Trophoblast cell (in vitro differentiated cells and primary cell): ENCODE measurements around the gene PCGF2.

ENCODE experiments used
- DNase-seq, 2 donors: peaks; one replicate each; pipeline ENCODE4 v3.0.0-alpha.2; 2016
- H2AFZ ChIP-seq: 2 replicates; pipeline ENCODE4 v1.6.1; 2013; ENCODE audit warnings: low read length, moderate library complexity, mild to moderate bottlenecking; ENCODE audit not compliant: insufficient read depth, poor library complexity
- H2AK5ac ChIP-seq: 2 replicates; pipeline ENCODE4 v1.6.1; 2013; ENCODE audit warnings: mild to moderate bottlenecking, low read length
- H2BK120ac ChIP-seq: 2 replicates; pipeline ENCODE4 v1.6.1; 2013; ENCODE audit warnings: low read length, mild to moderate bottlenecking, moderate library complexity; ENCODE audit not compliant: insufficient read depth, poor library complexity
- H2BK12ac ChIP-seq: 2 replicates; pipeline ENCODE4 v1.6.1; 2013; ENCODE audit warnings: mild to moderate bottlenecking, low read length, moderate library complexity
- H2BK5ac ChIP-seq: 2 replicates; pipeline ENCODE4 v1.6.1; 2013; ENCODE audit warnings: low read length, low read depth, moderate library complexity, mild to moderate bottlenecking; ENCODE audit not compliant: poor library complexity
- H3K14ac ChIP-seq: 2 replicates; pipeline ENCODE4 v1.6.1; 2013; ENCODE audit warnings: mild to moderate bottlenecking, low read length
- H3K18ac ChIP-seq: 2 replicates; pipeline ENCODE4 v1.6.1; 2013; ENCODE audit warnings: mild to moderate bottlenecking, low read length
- H3K23ac ChIP-seq: 2 replicates; pipeline ENCODE4 v1.6.1; 2013; ENCODE audit warnings: low read length
- H3K27ac ChIP-seq: 2 replicates; pipeline ENCODE4 v1.5.1; 2013; ENCODE audit warnings: low read depth, mild to moderate bottlenecking, inconsistent platforms, low read length, moderate library complexity
- H3K27me3 ChIP-seq: 2 replicates; pipeline ENCODE4 v1.6.1; 2013; ENCODE audit warnings: inconsistent platforms, mild to moderate bottlenecking, low read length, moderate library complexity; ENCODE audit not compliant: insufficient read depth
- H3K36me3 ChIP-seq, 2 experiments: 1 replicate in 1 of 2; 2 replicates in 1 of 2; pipeline ENCODE4 v1.6.1; 2013; ENCODE audit warnings: low read length in 2 of 2, mild to moderate bottlenecking in 2 of 2, moderate library complexity in 1 of 2; ENCODE audit not compliant: insufficient read depth in 2 of 2, control insufficient read depth in 1 of 2
- H3K4ac ChIP-seq: 2 replicates; pipeline ENCODE4 v1.6.1; 2013; ENCODE audit warnings: low read depth, mild to moderate bottlenecking, low read length, moderate library complexity
- H3K4me1 ChIP-seq, 2 experiments: 1 replicate in 1 of 2; 2 replicates in 1 of 2; pipeline ENCODE4 v1.6.1; 2013; ENCODE audit warnings: low read length in 2 of 2, mild to moderate bottlenecking in 2 of 2, moderate library complexity in 1 of 2; ENCODE audit not compliant: insufficient read depth in 2 of 2, control insufficient read depth in 1 of 2
- H3K4me2 ChIP-seq: 2 replicates; pipeline ENCODE4 v1.6.1; 2013; ENCODE audit warnings: inconsistent platforms, mild to moderate bottlenecking, low read length, moderate library complexity
- H3K4me3 ChIP-seq: 2 replicates; pipeline ENCODE4 v1.5.1; 2013; ENCODE audit warnings: mild to moderate bottlenecking, low read depth, low read length, inconsistent platforms
- H3K79me1 ChIP-seq: one replicate; pipeline ENCODE4 v1.6.1; 2013; ENCODE audit warnings: low read length
- H3K79me2 ChIP-seq: 2 replicates; pipeline ENCODE4 v1.6.1; 2013; ENCODE audit warnings: low read length, mild to moderate bottlenecking; ENCODE audit not compliant: control insufficient read depth, insufficient read depth, poor library complexity
- H3K9ac ChIP-seq: 2 replicates; pipeline ENCODE4 v1.6.1; 2013; ENCODE audit warnings: mild to moderate bottlenecking, low read length
- H3K9me3 ChIP-seq: 2 replicates; pipeline ENCODE4 v1.6.1; 2013; ENCODE audit warnings: low read depth, mild to moderate bottlenecking, control low read depth, inconsistent platforms, low read length; ENCODE audit not compliant: insufficient read depth
- H4K12ac ChIP-seq: 2 replicates; pipeline ENCODE4 v1.6.1; 2013; ENCODE audit warnings: low read depth, mild to moderate bottlenecking, low read length, moderate library complexity
- H4K8ac ChIP-seq: 2 replicates; pipeline ENCODE4 v1.6.1; 2013; ENCODE audit warnings: low read depth, mild to moderate bottlenecking, low read length, moderate library complexity
- H4K91ac ChIP-seq: one replicate; pipeline ENCODE4 v1.6.1; 2013; ENCODE audit warnings: low read depth, mild to moderate bottlenecking, low read length, moderate library complexity
- WGBS: extraction: QIAGEN DNeasy Blood & Tissue Kit; methylation state at CpG from one replicate; pipeline ENCODE4 v1.1.7; 2013; ENCODE audit warnings: missing lambda C conversion rate; ENCODE audit not compliant: insufficient read length, insufficient coverage; ENCODE audit errors: extremely low coverage; 5-methylcytosine and 5-hydroxymethylcytosine counted together

The PCGF2 gene

GRCh38 chr17:38777641-38778250 is 29.6 kb upstream of the PCGF2 start:
- no peak overlapping the region for H2BK120ac ChIP-seq
- no CpG with 5 or more reads among the region's 7 CpGs for WGBS
- H3K4me1 ChIP-seq = no peaks in the 10 kb centered on the region
- H2AFZ ChIP-seq = no peak overlapping the region
- no peak overlapping the region for H3K4me2 ChIP-seq
- H3K18ac ChIP-seq = no peak overlapping the region
- H3K4me3 ChIP-seq = no peak overlapping the region
- H3K9ac ChIP-seq = no peak overlapping the region
- peaks cover 67 to 79% of the 10 kb centered on the region in 2 experiments for H3K36me3 ChIP-seq
- no peak overlapping the region for H2BK12ac ChIP-seq
- H3K27ac ChIP-seq = no peak overlapping the region
- no peaks in the 10 kb centered on the region for H3K79me1 ChIP-seq
- H3K79me2 ChIP-seq = no peaks in the 10 kb centered on the region
- no peak for DNase-seq
- no peak overlapping the region for H3K23ac ChIP-seq
- no peak overlapping the region for H3K14ac ChIP-seq
- no peak overlapping the region for H4K91ac ChIP-seq
- H3K27me3 ChIP-seq = no peaks in the 10 kb centered on the region
- H2AK5ac ChIP-seq = no peak overlapping the region
- no peak overlapping the region for H4K12ac ChIP-seq
- H4K8ac ChIP-seq = no peak overlapping the region
- no peak overlapping the region for H2BK5ac ChIP-seq
- H3K4ac ChIP-seq = no peak overlapping the region
- H3K9me3 ChIP-seq = no peaks in the 10 kb centered on the region

DNA sequence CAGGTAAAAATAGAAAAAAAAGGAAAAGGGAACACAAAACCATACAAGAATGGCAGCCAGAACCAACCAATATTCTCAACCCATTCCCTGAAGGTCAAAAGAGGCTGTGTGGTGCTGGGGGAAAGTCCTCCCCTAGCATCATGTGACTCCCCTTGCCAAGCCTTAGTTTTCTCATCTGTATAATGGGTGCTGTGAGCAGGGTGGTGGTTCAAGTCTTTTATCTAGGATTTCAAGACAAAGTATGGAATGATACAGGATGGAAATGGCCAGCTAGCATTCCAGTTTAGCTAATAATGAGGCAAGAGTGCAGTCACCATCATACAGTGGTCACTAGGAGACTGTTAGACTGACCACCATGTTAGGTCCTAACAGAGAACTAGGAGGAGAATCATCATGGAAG is 25.1 kb upstream of the PCGF2 start:
- H3K27ac ChIP-seq = no peak overlapping the region
- DNase-seq = no peak
- no peak overlapping the region for H4K12ac ChIP-seq
- no peak overlapping the region for H2BK120ac ChIP-seq
- H3K36me3 ChIP-seq = peaks cover 55 to 65% of the 10 kb centered on the region in 2 experiments
- H3K4me2 ChIP-seq = no peak overlapping the region
- no peak overlapping the region for H3K18ac ChIP-seq
- no peak overlapping the region for H3K14ac ChIP-seq
- peaks cover 4% of the 10 kb centered on the region for H3K9me3 ChIP-seq
- H4K8ac ChIP-seq = no peak overlapping the region
- H3K79me1 ChIP-seq = no peaks in the 10 kb centered on the region
- H2BK12ac ChIP-seq = no peak overlapping the region
- H3K79me2 ChIP-seq = no peaks in the 10 kb centered on the region
- H4K91ac ChIP-seq = no peak overlapping the region
- no peak overlapping the region for H3K9ac ChIP-seq
- H3K4me3 ChIP-seq = no peak overlapping the region
- no peaks in the 10 kb centered on the region for H3K4me1 ChIP-seq
- no peak overlapping the region for H2BK5ac ChIP-seq
- no peak overlapping the region for H2AFZ ChIP-seq
- no peak overlapping the region for H3K4ac ChIP-seq
- no peaks in the 10 kb centered on the region for H3K27me3 ChIP-seq
- H2AK5ac ChIP-seq = no peak overlapping the region
- H3K23ac ChIP-seq = no peak overlapping the region

- Histone ChIP-seq H2BK12ac (no peak overlapping the region), H3K79me1 (no peaks in the 10 kb centered on the region), H3K79me2 (no peaks in the 10 kb centered on the region), H2BK5ac (no peak overlapping the region), H3K4me1 (peaks cover 0 to 2% of the 10 kb centered on the region in 2 experiments), H3K23ac (no peak overlapping the region), H3K9me3 (peaks cover 4% of the 10 kb centered on the region), H3K27me3 (no peaks in the 10 kb centered on the region), H4K12ac (no peak overlapping the region), H3K4ac (no peak overlapping the region), H4K91ac (no peak overlapping the region), H3K18ac (no peak overlapping the region), H4K8ac (no peak overlapping the region), H3K4me3 (no peak overlapping the region), H2BK120ac (no peak overlapping the region), H2AFZ (no peak overlapping the region), H3K14ac (no peak overlapping the region), H2AK5ac (no peak overlapping the region), H3K27ac (no peak overlapping the region), H3K36me3 (peaks cover 54 to 72% of the 10 kb centered on the region in 2 experiments), H3K9ac (no peak overlapping the region), H3K4me2 (no peak overlapping the region)
- no peak for DNase-seq
- WGBS = no CpG with 5 or more reads among the region's 6 CpGs
Measured at GRCh38 chr17:38768417-38768816, 20.3 kb upstream of the PCGF2 start.

DNA sequence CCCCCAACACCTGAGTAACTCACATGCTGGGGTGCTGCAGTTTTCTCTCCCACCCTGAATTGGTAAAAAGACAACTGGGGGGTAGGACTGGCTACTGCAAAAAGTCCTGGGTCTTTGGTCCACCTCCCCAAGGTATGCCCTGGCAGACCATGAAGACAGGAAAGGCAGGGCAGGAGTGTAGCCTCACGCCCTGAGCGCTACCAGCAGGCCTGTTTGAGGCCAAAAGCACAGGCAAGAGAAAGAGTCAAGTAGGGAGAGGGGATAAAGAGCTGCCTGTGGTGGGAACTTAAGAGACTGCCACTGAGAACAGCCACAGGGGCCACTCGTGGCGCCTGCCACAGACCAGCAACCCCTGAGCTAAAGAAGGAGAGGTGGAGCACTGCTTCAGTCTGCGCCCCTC is 18.2 kb upstream of the PCGF2 start:
- peaks cover 0 to 2% of the 10 kb centered on the region in 2 experiments for H3K4me1 ChIP-seq
- peaks cover 61 to 80% of the 10 kb centered on the region in 2 experiments for H3K36me3 ChIP-seq
- H3K4me3 ChIP-seq = no peak overlapping the region
- no CpG with 5 or more reads among the region's 5 CpGs for WGBS
- H3K23ac ChIP-seq = no peak overlapping the region
- no peak overlapping the region for H2BK12ac ChIP-seq
- H4K8ac ChIP-seq = no peak overlapping the region
- no peaks in the 10 kb centered on the region for H3K27me3 ChIP-seq
- no peak overlapping the region for H2AK5ac ChIP-seq
- no peak for DNase-seq
- H3K79me1 ChIP-seq = no peaks in the 10 kb centered on the region
- H3K18ac ChIP-seq = no peak overlapping the region
- H2AFZ ChIP-seq = no peak overlapping the region
- H3K79me2 ChIP-seq = no peaks in the 10 kb centered on the region
- H3K27ac ChIP-seq = no peak overlapping the region
- H3K14ac ChIP-seq = no peak overlapping the region
- H3K9ac ChIP-seq = no peak overlapping the region
- H3K4ac ChIP-seq = no peak overlapping the region
- H4K91ac ChIP-seq = no peak overlapping the region
- peaks cover 4% of the 10 kb centered on the region for H3K9me3 ChIP-seq
- H3K4me2 ChIP-seq = no peak overlapping the region
- no peak overlapping the region for H4K12ac ChIP-seq
- H2BK5ac ChIP-seq = no peak overlapping the region
- H2BK120ac ChIP-seq = no peak overlapping the region
